NCI-H187 (cell line): ENCODE data around the gene BLTP3A.

Source experiments
- DNase-seq, 2 experiments: peaks; one replicate each; lab custom pipeline; 2025; lab: John Stamatoyannopoulos, UW

The BLTP3A gene

GRCh38 chr6:34832942-34833341, 41.1 kb downstream of the BLTP3A start:
- no peak for DNase-seq

- no peak for DNase-seq
Observed at GRCh38 chr6:34834789-34835518, 43.1 kb downstream of the BLTP3A start.

- no peak for DNase-seq
Observed at GRCh38 chr6:34836008-34836407, 44.1 kb downstream of the BLTP3A start.

GRCh38 chr6:34836451-34836850, 44.6 kb downstream of the BLTP3A start:
- DNase-seq: no peak

- no peak for DNase-seq
Observed at GRCh38 chr6:34837528-34837927, 45.6 kb downstream of the BLTP3A start.

GRCh38 chr6:34839666-34840352, 47.9 kb downstream of the BLTP3A start:
- no peak for DNase-seq
